Putamen (tissue), 1 donor: ENCODE measurements around the gene S100A3.
"Not testable (repeated sequence)": the region's sequence is repeated elsewhere in the genome, so short reads cannot be mapped to it uniquely, and the experiment has no call there.

Experiments used
- DNase-seq: peaks from one replicate; pipeline ENCODE4 v3.0.0-alpha.2; 2016; ENCODE audit warnings: low spot score

Gene S100A3

DNA sequence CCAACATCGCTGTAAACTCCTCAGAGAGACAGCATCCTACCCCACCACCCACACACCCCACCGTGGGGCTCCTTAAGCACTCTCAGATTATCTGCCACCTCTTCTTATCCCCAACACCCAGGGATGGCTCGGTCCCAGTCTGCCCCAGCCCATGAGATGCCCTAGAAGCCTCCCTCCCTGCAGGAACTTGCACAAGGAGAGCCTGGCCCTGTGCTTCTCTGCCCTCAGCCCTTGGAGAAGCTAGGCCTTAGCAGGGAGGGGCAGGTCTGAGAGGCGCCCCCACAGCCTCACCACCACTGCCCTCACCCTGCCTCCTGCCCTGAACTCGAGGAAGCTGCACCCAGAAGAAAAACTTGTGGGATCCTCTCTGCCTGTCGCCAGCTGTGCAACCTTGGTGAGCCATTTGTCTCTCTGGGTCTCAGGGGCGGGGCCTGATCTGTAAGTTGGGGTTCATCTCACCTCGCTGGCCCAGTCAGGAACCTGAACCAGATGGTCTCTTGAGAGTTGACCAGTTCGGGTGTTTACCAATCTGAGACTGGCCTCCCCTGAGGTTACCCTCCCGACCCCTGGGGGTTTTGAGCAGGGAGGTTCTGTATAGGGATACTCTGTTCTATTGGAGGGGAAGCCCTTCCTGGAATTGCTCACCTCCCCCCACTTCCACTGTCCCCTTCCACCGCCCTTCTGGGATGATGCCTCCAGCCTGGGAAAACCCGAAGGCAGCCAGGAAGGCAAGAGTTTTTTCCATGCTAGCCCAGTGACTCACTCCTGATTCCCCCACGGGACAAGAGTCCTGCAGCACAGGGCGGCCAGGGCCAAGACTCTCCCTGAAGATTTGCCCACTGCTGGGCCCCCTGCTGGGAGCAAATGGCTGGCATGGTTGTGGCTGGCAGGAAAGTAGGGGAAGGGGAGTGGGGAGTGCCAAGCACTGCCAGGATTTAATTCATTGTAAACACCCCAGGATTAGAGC lies at the start of gene S100A3:
TSS of gene S100A3 (minus strand) at position 537 of the 967 bp plus-strand sequence. CDS start 773 bp downstream, outside the sequence.
- DNase-seq: no peak

DNA sequence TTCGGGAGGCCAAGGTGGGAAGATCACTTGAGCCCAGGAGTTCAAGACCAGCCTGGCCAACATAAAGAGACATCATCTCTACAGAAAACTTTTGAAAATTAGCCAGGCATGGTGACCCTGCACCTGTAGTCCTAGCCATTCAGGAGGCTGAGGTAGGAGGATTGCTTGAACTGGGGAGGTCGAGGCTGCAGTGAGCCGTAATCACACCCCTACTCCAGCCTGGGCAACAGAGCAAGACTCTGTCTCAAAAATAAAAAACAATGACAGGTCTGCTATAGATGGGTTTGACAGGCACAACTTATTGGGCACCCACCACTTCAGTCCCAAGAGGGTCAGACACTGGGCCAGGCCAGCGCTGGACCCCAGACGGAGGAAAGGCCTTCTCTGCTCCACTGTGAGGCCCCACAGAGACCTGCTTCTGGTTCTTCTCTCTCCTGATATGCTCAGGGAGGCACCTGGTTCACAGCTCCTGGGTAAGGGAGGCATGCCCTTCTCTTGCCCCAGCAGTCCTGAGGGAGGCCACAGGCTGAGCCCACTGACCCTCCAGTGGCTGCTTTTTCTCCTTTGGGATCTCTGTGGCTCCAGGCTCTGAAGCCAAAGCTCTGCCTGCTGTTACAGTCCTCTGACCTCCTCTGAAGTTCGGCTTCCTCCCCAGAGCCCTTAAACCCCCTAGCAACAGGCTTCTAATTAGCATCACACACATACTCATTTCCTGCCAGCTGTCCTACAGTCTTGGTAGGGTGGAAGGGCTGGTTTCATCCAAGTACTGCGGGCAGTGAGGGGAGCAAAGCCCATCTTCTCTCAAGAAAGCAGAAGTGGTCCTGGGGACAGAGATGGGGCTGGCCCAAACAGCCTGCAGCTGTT lies 49.5 kb upstream of the S100A3 start:
- no peak for DNase-seq

GRCh38 chr1:153597206-153597605 lies 48.1 kb upstream of the S100A3 start:
- no peak for DNase-seq

GRCh38 chr1:153592748-153593147 lies 43.7 kb upstream of the S100A3 start:
- no peak for DNase-seq

DNA sequence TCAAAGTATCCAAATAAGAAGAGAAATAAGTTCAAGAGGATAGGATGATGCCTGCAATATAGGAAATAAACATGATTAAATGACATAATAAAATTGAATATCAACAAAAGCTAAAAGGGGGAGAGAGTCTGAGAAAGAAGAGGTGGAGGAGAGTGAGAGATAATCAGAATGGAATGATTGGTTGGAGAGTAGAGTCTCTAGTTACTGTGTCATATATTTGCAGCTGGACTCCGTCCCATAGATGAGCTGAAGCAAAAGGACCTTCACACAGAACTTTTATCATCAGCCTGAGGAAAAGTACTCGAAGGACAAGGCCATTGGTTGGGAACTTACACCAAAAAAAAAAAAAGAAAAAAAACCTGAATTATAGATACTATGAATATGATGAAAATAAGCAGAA lies 39.4 kb upstream of the S100A3 start:
- no peak for DNase-seq

DNA sequence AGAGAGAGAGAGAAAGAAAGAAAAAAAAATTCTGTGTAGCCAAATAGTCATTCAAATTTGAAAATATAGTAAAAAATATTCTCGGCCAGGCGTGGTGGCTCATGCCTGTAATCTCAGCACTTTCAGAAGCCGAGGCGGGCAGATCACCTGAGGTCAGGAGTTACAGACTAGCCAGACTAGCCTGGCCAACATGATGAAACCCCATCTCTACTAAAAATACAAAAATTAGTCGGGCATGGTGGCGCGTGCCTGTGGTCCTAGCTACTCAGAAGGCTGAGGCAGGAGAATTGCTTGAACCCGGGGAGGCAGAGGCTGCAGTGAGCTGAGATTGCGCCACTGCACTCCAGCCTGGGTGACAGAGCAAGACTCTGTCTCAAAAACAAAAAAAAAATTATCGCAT lies 39.0 kb upstream of the S100A3 start:
- not testable (repeated sequence) for DNase-seq

DNA sequence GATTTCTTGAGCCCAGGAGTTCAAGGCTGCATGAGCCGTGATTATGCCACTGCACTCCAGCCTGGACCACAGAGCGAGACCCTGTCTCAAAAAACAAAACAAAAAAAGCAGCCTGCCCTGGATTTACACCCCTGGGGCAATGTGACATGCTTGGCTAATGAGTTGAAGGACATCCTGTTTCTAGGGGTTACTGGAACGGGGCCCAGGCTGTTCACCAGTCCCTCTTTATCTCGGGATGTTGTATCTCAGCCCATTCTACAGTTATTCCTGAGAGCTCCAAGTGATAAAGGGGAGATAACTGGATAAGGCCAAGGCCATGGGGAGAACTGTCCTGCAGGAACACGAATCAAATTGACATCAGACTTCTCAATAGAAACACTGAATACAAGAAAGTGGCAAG lies 38.3 kb upstream of the S100A3 start:
- DNase-seq: no peak

GRCh38 chr1:153586347-153586746 lies 37.3 kb upstream of the S100A3 start:
- no peak for DNase-seq

- DNase-seq: no peak
These were observed 35.9 kb upstream of the S100A3 start for GRCh38 chr1:153585006-153585405.

- no peak for DNase-seq
These were observed 34.9 kb upstream of the S100A3 start for GRCh38 chr1:153583976-153584375.

GRCh38 chr1:153583514-153583913 lies 34.5 kb upstream of the S100A3 start:
- DNase-seq: not testable (repeated sequence)

DNA sequence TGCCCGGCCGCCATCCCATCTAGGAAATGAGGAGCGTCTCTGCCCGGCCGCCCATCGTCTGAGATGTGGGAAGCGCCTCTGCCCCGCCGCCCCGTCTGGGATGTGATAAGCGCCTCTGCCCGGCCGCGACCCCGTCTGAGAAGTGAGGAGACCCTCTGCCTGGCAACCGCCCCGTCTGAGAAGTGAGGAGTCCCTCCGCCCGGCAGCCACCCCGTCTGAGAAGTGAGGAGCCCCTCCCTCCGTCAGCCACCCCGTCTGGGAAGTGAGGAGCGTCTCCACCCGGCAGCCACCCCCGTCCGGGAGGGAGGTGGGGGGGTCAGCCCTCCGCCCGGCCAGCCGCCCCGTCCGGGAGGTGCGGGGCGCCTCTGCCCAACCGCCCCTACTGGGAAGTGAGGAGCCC lies 33.8 kb upstream of the S100A3 start:
- DNase-seq: not testable (repeated sequence)

GRCh38 chr1:153578936-153579335 lies 29.9 kb upstream of the S100A3 start:
- no peak for DNase-seq

- DNase-seq: no peak
These were observed 29.4 kb upstream of the S100A3 start for GRCh38 chr1:153578490-153578889.

GRCh38 chr1:153577624-153578051 lies 28.6 kb upstream of the S100A3 start:
- DNase-seq: no peak

DNA sequence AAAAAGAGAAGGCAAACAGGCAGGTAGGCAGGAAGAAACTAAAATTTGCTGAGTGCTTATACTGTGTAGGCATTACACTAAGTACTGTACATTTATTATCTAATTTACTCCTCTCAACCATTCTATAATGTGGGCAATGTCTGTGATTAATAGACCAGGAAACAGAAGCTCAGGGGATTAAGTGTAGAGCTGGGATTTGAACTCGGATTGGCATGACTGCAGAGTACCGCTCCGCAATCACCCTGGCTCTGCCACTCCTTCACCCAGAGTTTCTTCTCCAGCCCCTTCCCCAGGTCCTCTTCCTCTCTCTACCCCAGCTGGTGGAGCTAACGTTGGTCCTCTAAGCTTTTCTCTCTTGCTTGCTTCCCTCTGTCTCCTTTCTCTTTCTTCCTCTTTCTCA lies 28.1 kb upstream of the S100A3 start:
- no peak for DNase-seq

- not testable (repeated sequence) for DNase-seq
These were observed 26.4 kb upstream of the S100A3 start for GRCh38 chr1:153575497-153575896.

- not testable (repeated sequence) for DNase-seq
These were observed 26.0 kb upstream of the S100A3 start for GRCh38 chr1:153575081-153575491.

DNA sequence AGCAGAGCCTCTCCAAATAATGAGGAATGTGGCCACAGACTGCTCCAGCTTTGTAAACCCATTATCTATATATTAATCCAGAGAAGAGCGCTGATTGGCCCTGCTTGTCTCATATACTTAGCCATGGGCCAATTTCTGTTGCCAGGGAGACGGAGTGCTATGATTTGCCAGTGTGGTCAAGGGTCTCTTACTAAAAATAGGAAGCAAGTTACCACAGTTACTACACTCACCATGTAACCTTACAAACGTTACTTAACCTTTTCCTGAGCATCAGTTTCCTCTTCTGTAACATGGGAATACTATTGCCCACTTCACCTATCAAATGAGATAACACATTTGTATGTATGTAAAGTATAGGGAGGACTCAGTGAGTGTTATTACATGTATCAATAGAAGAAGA lies 24.3 kb upstream of the S100A3 start:
- no peak for DNase-seq

- DNase-seq: peak; percentile 81
These were observed 23.5 kb upstream of the S100A3 start for GRCh38 chr1:153572569-153573015.

DNA sequence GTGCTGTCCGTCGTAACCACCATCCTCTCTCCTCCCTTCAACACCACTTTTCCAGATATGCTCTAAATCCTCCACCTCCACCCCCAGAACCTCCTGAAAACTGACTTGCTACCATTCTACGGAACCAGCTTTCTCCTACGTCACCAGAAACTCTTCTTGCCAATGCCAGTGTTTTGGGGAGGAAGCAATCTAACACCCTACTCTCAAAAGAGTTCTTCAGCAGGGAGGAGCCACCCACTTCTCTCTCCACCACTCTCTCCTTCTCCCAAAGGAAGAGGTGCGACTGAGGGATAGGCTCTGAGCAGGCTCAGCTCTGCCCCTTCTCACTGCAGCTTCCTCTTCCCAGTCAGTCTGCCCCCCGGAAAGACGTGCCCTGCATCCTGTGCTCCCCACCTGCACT lies 22.6 kb upstream of the S100A3 start:
- no peak for DNase-seq

GRCh38 chr1:153570874-153571273 lies 21.8 kb upstream of the S100A3 start:
- no peak for DNase-seq

DNA sequence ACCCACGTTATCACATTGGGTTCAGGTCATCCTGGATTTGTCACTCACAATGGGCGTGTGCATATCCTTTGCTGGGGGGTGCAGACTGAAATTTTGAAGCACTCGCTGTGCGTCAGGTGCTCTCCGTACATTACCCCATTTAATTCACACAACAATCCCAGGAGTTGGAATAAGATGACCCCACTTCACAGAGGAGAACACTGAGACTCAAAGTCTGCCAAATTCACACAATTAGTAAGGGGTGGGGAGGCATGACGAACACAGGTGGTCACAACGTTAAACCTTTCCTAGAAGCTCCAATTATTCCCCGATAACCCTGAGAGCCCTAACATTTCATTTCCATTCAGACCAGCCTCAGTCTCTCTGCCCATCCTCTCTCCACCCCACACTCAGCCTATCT lies 20.4 kb upstream of the S100A3 start:
- no peak for DNase-seq
